NCI-H1105 treated with DMSO at 0.1 percent for 48 hours (cell line): ENCODE data around the gene AUNIP.

Source experiments
- DNase-seq: peaks from one replicate; lab custom pipeline; 2025; lab: John Stamatoyannopoulos, UW

AUNIP gene

GRCh38 chr1:25809283-25809926 lies 49.9 kb downstream of the AUNIP start:
- no peak for DNase-seq

- no peak for DNase-seq
These were observed 50.6 kb downstream of the AUNIP start for GRCh38 chr1:25808481-25809244.

GRCh38 chr1:25807480-25808390 lies 51.5 kb downstream of the AUNIP start:
- DNase-seq = no peak

DNA sequence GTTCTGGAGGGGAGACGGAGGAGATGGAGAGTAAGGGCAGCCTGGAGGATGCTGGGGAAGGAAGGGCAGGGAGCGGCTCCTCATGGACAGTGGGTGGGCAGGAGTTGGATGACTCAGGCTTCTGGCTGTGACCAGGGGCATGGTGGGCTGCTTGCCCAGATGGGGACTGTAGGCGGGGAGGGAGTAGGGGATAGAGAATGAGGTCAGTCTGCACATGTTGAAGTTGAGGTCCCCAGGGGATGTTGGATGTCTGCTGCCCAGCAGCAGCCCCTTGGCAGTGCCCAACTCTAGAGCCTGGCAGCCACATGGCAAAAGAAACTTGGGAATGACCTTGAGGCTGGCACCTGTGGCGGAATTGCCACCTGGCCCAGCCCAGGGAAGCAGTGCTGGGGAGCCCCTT lies 52.8 kb downstream of the AUNIP start:
- no peak for DNase-seq

DNA sequence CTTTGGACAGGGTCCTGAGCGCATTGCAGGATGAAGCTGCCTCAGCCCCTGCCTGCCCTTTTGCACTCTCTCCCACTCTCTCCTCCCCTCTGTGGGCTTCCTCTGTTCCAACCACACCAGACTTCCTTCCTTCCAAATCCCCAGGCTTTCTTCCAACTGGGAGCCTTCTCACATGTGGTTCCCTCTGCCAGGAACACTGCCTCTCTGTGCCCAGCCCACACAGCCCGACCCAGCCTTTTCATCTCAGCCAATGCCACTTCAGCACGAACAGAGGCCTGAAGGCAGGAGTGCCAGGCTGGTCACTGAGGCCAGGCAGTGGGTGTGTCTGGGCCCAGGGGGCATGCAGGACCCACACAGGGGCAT lies 53.4 kb downstream of the AUNIP start:
- DNase-seq = no peak

- no peak for DNase-seq
These were observed 54.0 kb downstream of the AUNIP start for GRCh38 chr1:25804964-25805862.

- no peak for DNase-seq
These were observed 54.9 kb downstream of the AUNIP start for GRCh38 chr1:25804244-25804963.

GRCh38 chr1:25803368-25803767 lies 55.9 kb downstream of the AUNIP start:
- no peak for DNase-seq

DNA sequence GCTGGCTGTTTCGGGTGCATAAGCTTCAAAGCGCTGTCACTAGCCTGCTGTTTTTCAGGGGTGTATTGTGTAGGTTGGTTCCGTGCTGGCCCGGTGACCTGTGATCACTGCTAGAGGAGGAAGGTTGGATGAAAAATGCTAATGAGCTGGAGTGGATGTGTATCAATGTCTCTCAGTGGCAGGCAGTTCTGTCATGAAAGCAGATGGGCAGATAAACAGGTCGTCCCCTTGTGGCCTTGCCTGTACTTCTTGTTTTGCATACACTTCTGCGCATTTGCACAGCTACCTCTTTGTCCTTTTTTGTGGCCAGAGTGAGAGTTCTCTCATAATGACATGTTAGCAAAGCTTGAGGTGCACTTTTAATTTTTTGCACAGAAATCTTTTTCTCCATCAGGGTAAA lies 56.3 kb downstream of the AUNIP start:
- no peak for DNase-seq

GRCh38 chr1:25800703-25801377 lies 58.4 kb downstream of the AUNIP start:
- DNase-seq = no peak

- DNase-seq = peak; percentile 67
These were observed 59.1 kb downstream of the AUNIP start, which contains the start of gene SELENON for GRCh38 chr1:25799935-25800702. Gene SELENON, plus strand, starts transcription at chr1:25800193. Its CDS starts 38 bp downstream, at chr1:25800231.

DNA sequence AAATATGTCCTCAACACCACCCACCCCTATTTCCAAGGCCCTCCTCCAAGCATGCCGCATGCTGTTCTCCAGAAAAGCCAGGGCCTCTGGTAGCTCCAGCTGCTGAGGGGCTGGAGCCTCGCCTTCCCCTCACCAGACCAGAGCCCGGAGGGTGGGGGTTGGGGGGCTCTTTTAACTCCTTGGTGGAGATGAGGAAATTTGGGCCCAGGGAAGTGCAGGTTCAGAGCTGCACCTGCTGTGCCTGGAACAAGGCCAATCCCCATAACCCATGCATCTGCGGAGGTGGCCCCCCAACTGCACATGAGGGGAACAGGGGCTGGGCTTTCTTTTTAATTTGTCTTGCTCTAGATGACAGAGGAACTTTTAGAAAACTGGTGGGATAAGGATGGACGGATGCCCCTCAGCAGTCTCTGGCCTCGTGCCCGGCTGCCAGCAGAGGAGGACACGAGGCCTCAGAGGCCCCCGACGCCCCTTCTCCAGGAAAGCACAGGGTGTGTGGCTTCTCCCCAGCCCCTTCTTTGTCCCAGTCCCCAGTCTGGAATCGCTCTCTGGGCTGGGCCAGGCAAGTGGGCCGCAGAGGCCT lies 59.8 kb downstream of the AUNIP start:
- peak; percentile 67 for DNase-seq

DNA sequence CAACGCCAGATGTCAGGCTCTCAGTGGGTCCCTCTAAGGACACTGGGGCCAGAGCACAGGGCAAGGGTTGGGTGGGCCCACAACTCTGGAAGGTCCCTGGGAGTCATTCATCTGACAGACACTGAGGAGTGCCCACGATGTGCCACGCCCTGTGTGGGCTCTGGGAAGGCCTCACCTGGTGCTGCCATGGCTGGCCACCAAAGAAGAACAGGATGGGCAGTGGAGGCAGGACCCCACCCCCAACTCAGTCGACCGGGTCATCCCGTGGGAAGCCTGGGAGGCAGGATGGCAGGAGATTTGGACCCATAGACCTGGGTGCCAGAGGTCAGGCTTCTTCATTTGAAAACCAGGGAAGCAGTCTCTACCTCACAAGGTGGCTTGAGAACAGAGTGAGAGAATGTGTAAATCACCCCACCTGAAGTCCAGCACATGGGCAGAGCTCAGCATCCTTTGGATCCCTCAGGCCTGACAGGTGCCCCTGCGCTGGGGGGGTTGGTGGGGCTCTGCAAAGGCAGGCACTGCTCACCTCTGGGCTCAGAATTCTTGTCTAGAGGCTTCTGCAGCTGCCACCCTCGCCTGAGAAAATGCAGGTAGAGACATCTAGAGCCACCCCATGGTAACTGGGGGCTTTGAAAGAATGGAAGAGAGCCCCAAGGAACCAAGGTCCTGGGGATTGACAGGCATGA lies 60.4 kb downstream of the AUNIP start:
- no peak for DNase-seq

- no peak for DNase-seq
These were observed 61.3 kb downstream of the AUNIP start for GRCh38 chr1:25797939-25798338.

DNA sequence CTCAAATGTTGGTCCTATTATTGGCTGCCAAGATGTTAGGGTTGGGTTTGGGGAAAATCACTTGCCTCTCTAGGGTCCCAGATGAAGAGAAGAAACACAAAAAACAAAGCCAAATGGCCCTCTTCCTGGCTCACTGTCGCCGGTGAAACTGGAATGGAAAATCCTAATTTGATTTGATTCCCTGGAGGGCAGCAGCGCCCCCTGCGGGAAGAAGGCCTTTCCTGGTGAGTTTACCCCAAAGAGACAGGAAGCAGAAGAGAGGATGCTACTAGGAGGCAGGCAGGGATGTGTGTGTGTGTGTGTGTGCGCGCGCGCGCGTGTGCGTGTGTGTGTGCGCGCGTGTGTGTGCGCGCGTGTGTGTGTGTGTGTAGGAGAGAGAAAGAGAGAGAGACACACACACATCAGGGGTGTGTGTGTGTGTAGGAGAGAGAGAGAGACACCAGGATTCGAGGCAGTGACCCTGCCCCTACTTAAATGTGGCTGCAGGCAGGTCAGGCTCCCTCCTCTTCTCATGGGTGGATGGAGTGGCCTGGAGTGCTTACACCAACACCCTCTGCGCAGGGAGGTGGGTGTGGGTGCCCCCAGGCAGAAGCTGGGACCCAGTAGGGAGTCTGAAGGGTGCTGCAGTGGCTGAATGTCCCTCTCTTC lies 62.3 kb downstream of the AUNIP start:
- DNase-seq = peak; percentile 99

DNA sequence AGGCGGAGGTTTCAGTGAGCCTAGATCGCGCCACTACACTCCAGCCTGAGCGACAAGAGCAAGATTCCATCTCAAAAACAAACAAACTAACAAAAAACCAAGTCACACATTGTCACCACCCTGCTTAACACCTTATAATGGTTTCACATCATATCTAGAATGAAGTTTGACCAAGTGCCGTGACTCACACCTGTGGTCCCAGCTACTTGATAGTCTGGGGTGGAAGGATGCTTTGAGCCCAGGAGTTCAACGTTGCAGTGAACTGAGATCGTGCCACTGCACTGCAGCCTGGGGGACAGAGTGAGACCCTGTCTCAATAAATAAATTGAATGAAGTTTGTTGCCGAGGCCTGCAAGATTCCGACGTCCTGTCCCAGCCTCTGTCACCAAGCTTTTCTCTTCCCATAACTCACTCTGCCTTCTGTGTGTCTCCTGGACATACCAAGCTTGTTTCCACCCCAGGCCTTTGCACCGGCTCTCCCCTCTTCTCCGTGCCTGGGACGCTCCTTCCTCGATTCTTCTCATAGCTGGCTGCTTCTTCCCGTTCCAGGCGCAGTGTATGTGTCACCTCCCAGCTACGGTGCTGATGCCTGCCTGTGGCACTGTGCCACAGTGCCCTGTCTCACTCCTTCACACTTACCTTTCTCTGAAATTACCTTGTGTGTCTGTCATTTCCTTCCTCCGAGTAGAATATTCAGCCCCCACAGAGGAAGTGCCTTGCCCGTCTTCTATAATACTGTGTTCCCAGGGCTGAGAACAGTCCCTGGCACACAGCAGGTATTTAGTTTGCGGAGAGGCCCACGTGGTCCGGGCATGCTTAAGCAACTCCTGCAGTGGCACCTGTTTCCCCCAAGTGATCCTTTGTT lies 63.1 kb downstream of the AUNIP start:
- DNase-seq = no peak

- no peak for DNase-seq
These were observed 64.0 kb downstream of the AUNIP start for GRCh38 chr1:25795211-25795610.
